Brain microvascular endothelial cell (primary cell): ENCODE data around the gene INAFM1.

Experiments used
- DNase-seq: peaks from one replicate; pipeline ENCODE4 v3.0.0-alpha.2; 2020
- H3K27ac ChIP-seq: fragments of 250-450 bp; sonication (Bioruptor Pico); 2 replicates; pipeline ENCODE4 v1.5.1; 2020; ENCODE audit warnings: mild to moderate bottlenecking, moderate library complexity
- H3K27me3 ChIP-seq: fragments of 250-450 bp; sonication (Bioruptor Pico); replicated peaks from 2 replicates; pipeline ENCODE4 v1.5.1; 2020; ENCODE audit warnings: mild to moderate bottlenecking
- H3K36me3 ChIP-seq: fragments of 250-450 bp; sonication (Bioruptor Pico); replicated peaks from 2 replicates; pipeline ENCODE4 v1.5.1; 2020; ENCODE audit warnings: mild to moderate bottlenecking
- H3K4me3 ChIP-seq: 2 replicates; pipeline ENCODE4 v1.5.1; 2011; ENCODE audit warnings: low read depth, mild to moderate bottlenecking, control low read depth, low read length, moderate library complexity
- CTCF ChIP-seq: IDR thresholded peaks from 2 replicates; pipeline ENCODE4 v1.5.1; 2011; ENCODE audit warnings: low read depth, mild to moderate bottlenecking, moderate library complexity, low read length, control low read depth, inconsistent platforms; ENCODE audit errors: missing control alignments
- in situ Hi-C: cut with HindIII; loops from 2 replicates; pipeline ENCODE4 v1.10.0; 2017; ENCODE audit warnings: low sequenced_read_pairs, low pct_ligation_motif_present

INAFM1 gene

GRCh38 chr19:47312366-47313006 lies 37.8 kb downstream of the INAFM1 start:
- H3K27ac ChIP-seq: no peak overlapping the region
- no peaks in the 10 kb centered on the region for H3K27me3 ChIP-seq
- TF ChIP-seq CTCF: no peak
- DNase-seq: no peak
- in situ Hi-C loops: no loop called here
- H3K36me3 ChIP-seq: no peaks in the 10 kb centered on the region
- no peak overlapping the region for H3K4me3 ChIP-seq

GRCh38 chr19:47313754-47314295 lies 39.1 kb downstream of the INAFM1 start:
- no peak for TF ChIP-seq CTCF
- in situ Hi-C loops: no loop called here
- H3K4me3 ChIP-seq: no peak overlapping the region
- H3K27me3 ChIP-seq: no peaks in the 10 kb centered on the region
- H3K36me3 ChIP-seq: no peaks in the 10 kb centered on the region
- H3K27ac ChIP-seq: no peak overlapping the region
- DNase-seq: no peak

DNA sequence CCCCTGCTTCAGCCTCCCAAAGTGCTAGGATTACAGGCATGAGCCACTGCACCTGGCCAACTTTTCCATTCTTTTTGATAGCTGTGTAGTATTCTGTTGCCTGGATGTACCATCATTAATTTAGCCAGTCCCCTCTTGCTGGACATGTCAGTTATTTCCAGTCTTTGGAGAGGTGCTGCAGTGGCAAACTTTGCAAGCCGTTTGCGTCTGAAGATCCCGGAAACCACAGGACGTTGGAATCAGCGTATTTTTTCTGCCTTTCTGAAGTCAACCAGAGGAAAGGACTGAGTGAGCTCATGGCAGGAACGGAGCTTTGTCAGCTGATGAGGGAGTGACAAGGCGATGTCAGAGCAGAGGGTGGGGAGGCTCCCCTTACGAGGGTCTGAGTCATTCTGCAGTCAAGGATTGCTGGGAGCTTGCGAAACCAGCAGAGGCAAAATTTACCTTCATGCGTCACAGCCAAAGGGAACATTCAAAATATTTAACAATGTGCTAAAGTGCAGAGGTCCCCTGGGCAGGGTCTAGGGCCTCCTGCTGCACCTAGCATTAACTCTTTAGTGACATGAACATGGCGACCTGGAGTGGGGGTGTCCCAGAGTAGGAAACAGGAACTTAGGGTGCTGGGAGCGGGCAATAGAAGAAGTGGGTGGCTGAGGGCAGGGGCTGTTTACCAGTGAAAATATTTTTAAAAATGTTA lies 40.6 kb downstream of the INAFM1 start:
- Histone ChIP-seq H3K4me3 (no peak overlapping the region), H3K27me3 (no peaks in the 10 kb centered on the region), H3K36me3 (no peaks in the 10 kb centered on the region), H3K27ac (peak overlapping the region; percentile 65)
- peak; percentile 96 for DNase-seq
- TF ChIP-seq CTCF: no peak
- in situ Hi-C loops: no loop called here

- Histone ChIP-seq H3K36me3 (no peaks in the 10 kb centered on the region), H3K27ac (no peak overlapping the region), H3K4me3 (no peak overlapping the region), H3K27me3 (no peaks in the 10 kb centered on the region)
- in situ Hi-C loops: no loop called here
- DNase-seq: no peak
- no peak for TF ChIP-seq CTCF
Observed at GRCh38 chr19:47316513-47316912, 41.8 kb downstream of the INAFM1 start.

GRCh38 chr19:47319923-47320871 lies 45.5 kb downstream of the INAFM1 start:
- in situ Hi-C loops: no loop called here
- no peaks in the 10 kb centered on the region for H3K36me3 ChIP-seq

More at GRCh38 chr19:47319923-47320871, 45.5 kb downstream of the INAFM1 start:
- Histone ChIP-seq H3K27ac (no peak overlapping the region), H3K27me3 (no peaks in the 10 kb centered on the region), H3K4me3 (no peak overlapping the region)
- TF ChIP-seq CTCF: no peak
- no peak for DNase-seq
